NCI-H2196 treated with DMSO at 0.1 percent for 48 hours (cell line): ENCODE data around the gene JAML.

Experiments
- DNase-seq: peaks from one replicate; lab custom pipeline; 2025; ENCODE audit not compliant: unreplicated experiment; lab: John Stamatoyannopoulos, UW

JAML gene

DNA sequence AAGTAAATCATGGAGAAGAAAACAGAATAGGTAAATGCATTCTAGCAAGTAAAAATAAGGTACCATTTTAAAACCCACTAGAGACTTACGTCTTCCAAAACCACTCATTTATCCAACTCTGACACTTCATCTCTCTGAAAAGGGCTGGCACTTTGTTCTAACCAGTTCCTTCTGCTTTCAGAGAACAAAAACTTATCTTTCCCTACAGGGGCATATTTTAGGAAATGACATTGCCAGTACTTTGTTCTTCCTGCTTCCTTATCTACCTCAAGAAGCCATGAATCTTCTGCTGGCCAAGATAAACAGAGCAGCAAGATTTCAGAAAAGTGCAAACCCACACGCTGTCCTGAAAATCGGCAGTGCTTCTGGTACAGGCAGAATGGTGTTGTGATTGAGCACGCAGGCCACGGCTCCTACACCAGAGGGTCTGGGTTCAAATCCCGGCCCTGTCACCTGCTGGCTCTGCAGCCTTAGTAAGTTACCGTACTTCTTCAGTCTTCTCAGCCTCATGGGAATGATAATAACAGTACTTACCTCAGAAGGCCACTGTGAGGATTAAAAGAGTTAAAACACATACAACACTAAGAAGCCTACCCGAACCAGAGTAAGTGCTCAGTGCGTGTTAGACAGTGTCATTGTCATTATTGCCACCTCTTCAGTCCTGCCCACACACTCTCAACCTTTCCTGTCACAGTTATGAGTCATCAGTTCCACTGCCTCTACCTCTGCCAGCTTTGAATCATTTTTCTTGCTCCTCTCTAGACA is 16.4 kb upstream of the JAML start:
- no peak for DNase-seq

DNA sequence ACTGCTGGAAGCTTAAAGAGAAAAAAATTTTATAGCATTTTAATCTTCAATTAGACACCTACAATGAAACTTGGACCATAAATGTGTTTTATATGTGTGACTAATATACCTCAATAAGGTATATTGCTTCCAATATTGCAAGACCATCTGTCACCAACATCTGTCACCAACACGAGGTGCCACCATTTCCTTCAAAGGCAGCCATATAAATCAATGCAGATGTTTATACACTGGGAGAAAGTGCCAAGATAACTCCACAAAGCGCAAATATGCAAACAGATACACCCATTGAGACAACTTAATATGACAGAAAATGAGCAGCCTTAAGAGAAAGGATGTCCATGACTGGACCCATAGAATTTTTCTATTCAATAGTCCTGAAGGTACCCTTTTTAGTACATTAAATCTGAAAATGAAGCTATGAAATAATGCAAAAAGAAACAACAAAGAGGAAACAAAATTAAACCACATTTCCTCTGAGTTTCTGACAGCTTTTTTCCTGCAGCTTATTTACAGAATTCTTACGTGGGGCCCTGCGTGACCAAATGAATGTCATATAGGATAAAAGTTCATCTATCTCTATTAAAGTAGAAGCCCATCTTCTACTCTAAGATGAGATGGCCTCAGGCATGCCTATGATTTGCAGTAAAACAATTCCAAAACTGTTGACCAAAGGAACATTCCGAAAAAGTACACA is 14.8 kb upstream of the JAML start:
- no peak for DNase-seq

DNA sequence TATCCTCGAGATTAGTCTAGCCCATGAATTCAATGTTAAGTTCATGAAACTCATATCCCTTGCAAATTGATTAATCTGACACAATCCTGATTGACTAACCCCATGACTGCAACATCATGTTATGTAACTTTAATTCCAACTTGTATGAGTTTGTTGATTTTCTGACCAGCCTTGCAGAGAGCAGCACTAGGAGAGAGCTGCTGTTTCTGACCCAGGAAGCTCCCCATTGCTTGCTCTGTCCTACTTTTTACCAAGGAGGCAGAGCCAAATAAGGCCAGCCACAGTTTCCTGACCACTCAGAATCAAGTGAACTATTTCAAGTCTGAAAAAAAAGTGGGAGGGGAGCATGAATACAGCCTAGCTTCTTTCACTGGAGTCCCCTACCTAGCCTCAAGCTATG is 14.1 kb upstream of the JAML start:
- no peak for DNase-seq

DNA sequence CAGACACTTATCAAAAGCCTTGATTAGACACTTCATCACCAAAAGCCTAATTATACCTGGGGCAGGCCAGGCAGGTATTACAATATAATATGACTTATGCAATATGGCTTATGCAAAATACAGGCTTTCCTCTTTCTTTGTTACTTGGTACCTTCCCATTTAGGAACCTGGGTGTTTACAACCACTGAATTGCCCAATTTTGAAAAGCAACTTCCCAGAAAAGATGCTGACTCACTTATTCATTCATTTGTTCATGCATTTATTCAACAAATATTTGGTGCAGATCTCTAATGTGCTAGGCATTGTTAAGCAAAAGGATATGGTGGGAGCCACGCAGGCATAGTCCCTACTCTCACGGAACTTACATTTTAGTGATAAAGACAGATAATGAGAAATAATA is 13.6 kb upstream of the JAML start:
- no peak for DNase-seq

DNA sequence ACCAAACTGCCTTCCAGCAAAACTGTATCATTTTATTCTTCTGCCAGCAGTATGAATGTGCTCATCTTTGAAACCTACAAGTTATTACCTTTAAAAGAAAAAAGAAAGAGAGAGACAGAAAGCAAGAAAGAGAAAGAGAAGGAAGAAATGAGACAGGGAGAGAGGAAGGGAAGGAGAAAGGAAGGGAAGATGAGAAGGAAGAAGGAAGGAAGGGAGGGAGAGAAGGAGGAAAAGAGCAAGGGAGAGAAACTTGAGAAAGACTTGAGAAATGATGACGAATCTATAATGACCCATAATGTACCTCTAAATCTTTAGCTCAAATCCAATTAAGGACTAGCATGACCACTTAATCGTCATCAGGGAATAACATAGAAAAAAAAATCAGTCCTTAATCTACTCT is 11.4 kb upstream of the JAML start:
- no peak for DNase-seq

DNA sequence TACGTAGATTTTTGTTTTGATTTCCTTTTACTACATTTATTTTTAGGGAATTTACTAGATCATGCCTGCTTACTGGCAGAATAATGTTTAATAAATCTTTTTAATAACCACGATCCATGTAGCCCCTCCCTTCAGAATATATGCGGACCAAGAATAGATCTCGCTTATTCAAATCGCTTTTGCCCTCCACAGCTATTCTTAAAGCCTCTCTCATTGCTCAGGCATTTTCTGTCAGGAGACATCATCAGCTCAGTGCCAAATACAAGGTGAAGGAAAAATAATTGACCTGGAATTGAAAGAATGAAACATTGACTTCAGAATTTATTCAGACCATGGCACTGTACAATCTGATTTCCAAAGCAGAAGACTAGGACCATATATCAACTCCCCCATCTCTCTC is 10.0 kb upstream of the JAML start:
- DNase-seq = no peak

DNA sequence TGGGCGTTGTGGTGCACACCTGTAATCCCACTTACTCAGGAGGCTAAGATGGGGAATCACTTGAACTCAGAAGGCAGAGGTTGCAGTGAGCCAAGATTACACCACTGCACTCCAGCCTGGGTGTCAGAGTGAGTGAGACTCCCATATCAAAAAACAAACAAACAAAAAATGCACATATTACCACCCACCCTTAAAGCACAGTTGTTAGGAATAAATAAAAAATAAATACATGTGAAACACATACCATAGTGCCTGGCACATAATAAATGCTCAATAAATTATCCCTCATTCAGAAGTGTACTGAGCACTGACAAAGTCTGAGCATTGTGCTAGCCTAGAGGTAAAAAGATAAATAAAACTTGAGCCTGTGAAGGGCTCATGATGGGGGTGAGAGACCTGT is 9.0 kb upstream of the JAML start:
- no peak for DNase-seq

DNA sequence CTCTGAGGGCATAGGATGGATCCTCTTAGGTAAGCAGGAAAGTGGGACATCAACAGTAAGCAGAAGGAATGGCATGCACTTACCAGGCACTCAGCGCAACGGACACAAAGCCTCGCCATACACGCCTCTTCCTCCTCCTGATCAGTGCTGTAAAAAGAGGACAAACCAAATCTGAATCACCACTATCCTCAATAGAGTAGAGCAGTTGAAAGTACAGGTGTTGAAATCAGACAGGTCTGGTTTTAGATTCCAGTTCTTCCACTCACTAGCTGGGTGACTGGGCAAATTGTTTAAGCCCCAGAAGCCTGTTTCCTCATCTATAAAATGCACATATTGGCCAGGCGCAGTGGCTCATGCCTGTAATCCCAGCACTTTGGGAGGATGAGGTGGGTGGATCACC is 8.6 kb upstream of the JAML start:
- no peak for DNase-seq

DNA sequence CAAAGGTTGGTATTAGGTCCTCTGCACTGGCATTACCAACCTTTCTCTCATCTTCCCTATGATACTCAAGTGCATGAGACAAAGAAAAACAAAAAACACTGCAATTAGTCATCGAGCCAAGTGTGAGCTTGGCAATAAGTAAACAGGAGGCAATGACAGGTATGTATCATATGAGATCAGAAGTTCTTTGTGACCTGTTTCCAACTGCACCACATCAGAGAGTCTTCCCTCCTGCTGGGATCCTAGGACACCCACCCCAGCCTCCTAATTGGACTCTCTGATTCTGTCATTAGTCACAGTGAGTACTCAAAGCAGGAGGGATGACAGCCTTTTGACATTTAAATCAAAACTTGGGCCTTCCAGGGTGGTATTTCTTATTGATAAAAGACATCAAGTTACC is 7.8 kb upstream of the JAML start:
- DNase-seq = no peak

DNA sequence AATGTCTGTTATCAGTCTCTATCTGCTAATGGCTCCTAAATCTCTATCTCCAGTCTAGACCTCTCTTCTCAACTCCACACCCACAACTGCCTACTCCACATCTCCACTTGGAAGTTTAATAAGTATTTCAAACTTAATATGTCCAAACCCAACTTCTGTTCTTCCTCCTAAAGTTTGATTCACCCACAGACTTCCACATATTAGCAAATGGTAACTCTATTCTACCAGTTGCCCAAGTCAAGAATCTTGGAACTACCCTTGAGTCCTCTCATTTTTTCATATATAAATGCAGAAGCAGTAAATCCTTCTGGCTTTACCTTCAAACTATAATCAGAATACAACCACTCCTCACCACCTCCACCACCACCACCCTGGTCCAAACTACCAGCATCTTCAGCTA is 6.7 kb upstream of the JAML start:
- no peak for DNase-seq

DNA sequence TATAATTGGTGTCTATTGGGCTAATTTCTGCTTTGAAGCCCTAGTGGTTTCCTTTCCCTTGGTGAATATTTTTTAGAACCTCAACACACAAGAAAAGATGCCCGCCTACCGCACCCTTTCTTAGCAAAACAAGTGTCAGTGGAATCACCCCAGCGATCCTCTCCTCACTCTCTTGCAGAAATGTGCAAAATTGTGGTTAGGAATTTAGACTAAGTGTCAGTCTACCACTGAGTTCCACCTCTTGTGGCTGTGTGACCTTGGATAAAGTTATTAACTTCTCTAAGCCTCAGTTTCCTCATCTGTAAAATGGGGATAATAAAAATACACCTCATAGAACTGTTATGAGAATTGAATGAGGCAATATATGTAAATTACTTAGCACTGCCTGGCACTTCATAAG is 5.3 kb upstream of the JAML start:
- no peak for DNase-seq

DNA sequence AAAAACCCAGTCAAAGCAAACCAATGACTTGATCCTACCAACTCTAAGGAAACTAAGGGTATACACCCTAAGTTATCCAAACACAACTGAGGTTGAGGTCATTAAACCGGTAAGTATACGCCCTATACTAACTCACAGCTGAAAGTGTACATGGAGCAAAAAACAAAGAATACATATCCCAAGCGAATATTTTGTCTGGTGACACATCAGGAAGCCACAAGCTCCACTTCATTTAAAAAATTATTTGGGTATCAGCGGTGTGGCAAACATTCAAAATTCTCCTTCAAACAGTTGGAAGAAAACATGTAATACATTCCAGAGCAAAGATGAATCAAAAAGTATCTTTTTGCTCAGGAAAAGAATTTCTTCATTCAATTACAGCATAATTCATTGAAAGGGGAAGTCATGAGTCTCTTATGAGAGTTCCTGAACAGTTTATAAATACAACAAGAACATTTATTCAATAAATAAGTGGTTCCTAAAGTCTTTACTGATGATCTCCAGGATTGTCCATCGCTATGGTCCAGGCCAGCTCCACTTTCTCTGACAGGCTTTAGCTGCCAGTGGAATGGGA is 4.5 kb upstream of the JAML start:
- no peak for DNase-seq

DNA sequence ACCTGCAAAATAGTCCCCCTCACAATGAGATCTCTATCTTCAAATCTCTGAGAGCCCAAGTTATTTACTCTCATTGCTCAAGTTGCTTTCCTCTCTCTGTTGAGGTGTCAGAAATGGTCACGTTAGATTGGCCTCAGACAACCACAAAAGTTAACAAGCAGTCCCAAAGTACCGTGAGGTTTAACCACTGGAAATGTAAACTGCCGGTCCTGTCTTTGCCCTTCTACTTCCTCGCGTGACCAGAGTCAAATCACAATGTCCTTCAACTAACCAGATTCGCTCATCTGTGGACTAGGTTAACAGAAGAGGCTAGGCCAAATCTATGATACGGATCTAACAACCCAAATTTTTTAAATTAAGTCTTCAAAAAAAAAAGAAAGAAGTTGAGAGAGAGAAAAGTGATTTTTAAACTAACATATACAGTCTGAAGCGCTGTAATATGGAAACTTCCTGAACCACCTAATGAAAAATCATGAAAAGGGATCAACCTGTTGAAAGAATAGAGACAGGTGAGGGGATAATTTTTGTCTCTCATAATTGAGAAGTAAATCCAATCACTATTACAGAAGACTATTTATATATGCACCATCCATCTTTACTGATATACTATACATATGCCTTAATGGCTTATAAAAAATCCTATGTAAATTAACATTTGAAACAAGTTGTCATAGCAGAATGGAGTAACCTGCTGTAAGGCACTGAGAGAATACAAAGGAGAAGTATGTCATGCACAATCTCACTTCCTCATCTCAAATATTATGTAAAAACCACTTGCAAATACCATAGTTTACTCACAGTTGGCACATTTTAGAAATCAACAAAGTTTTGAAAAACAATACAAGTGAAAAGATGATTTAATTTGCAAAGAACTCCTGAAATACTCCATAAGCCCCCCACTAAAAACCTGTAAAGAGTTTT is 3.3 kb upstream of the JAML start:
- DNase-seq = no peak

DNA sequence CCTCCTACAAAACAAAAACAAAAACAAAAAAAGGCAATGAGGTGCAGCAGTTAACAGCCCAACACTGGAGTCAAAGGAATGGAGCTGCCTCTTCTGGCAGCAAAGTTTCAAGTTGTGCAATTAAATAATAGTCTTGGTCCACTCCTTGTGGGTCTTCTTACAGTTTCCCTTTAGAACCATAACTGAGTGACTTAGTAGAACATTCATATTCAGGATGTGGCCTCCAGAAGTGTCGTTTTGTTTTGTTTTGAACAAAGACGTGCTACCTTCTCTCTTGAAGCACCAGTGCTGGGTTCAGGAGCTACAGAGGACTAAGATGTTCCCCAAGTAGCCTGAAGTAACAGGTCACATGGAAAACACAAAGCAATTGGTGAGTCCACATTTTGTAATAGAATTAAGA is 2.0 kb upstream of the JAML start:
- no peak for DNase-seq

DNA sequence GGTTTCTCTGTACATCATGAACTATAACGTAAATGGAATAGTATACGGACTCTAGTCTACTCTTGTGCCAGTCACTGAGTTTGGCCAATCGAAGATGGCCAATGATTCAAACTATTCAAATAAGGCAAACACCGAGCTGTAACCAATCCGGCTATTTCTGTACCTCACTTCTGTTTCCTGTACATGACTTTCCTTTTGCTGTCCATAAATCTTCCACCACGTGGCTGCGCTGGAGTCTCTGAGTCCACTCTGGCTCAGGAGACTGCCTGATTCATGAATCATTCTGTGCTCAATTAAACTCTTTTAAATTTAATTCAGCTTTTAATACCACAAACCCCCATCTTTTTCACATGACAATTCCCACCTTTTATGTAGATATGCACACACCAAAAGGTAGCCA is 1.5 kb upstream of the JAML start:
- no peak for DNase-seq

DNA sequence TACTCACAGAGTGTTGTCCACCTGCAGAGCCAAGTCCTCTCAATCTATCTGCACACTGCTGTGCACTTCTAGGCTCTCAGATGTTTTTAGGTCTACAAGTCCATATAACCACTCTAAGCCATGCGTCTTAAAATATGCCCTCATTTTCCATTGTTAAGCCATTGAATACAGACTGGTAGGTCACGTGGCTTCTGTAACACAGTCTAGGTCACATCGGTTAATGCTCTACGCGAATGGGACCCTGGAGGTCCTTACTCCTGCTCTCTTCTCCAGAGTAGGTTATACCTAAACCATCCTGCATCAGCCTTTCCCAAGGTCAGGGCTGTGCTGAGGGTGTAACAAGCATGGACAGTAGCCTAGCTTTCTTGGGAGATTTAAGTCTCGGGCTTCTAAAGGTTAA is 819 bp downstream of the JAML start:
- DNase-seq = no peak

DNA sequence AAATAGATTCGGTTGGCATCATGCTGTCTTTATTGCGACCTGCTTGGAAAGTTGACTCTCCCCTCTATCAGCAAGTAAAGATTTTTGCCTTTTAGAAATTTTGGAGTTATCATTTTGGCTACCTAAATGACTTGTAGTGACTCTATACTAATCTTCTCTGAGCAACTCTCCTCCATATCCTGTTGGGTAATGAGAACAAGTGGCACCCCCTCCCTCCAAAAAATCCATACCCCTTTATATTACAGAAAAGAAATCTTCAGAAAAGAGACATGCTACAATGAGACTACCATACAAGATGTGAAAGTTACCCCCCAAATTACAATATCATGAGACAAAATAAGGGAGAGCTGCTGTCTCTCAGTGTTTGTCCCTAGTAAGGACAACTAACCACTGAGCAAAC is 1.2 kb downstream of the JAML start:
- no peak for DNase-seq

DNA sequence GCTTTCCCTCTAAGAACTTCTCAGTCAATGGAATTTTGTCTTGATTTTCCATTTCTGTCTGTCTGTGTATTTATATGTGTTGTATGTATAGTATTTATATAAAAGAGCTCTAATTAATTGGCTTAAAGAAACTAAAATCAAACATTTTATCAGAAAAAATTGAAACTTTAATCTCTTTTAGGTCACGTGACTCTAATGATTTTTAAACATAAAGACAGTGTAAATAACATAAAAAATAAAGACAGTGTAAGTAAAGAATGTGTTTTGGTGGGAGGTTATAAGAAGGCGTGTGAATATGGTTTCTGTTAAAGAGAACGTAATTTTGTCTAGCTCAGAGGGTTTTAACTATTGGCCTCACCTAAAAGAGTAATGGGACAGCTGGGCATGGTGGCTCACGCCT is 2.4 kb downstream of the JAML start:
- DNase-seq = no peak

DNA sequence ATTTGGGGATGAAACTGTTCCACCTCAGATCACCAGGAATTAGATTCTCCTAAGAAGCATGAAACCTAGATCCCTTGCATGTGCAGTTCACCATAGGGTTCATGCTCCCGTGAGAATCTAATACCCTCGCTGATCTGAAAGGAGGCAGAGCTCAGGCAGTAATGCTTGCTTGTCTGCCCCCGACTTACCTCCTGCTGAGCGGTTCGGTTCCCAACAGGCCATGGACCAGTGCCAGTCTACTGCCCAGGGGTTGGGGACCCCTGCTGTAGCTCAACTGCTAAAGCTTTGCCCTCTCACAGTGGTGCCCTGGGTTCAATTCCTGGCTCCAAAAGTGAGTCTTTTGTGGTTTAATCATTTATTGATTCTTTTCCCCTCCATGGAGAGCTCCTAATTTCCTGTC is 3.4 kb downstream of the JAML start:
- DNase-seq = no peak

DNA sequence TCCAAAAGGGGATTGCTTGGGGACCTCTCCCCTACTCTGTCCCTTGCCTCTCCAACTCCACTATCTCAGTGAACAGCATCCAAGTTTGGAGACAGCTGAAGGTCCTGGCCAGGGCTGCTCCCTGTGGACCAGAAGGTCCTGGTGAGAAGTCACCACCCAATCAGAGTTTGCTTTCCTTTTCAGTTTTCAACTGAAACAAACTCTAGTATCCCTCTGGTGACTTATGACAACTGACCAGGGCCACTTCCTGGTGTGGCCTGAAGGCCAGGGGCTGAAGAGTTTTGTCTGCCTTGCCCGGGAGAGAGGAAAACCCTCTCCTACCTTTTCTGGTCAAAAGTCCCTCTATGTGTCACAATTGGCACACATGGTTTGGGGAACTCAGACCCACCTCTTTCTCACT is 5.1 kb downstream of the JAML start:
- DNase-seq = no peak

DNA sequence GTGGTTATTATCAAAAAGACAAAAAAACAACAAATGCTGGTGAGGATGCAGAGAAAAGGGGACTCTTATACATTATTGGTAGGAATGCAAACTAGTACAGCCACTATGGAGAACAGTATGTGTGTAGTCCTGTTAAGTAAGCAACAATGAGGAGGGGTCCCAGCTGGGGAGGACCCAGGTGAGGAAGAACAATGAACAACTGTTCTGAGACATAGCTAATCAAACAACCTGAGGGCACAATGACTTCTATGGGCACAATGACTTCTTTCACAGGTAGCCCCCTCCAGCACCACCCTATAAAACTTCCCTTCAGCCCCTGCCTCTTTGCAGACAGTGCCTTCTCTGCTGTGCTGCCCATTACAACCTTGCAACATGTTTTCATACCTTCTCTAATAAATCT is 5.6 kb downstream of the JAML start:
- no peak for DNase-seq

DNA sequence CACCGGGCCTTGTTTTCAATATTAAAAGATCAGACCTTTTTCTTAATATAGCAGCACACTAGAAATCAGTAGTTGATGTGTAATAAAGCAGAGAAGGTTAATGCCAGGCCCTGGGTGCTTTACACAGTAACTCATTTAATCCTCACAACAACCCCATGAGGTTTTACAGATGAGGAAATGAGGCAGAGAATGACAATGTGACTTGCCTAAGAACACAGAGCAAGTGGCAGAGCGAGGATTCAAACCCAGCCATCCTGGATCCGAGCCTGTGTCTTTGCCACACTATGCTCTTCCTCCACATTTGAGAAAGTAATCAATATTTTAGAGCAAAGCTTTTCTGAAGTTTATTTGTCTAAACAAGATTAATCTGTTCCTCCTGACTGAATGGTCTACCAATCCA is 7.2 kb downstream of the JAML start:
- DNase-seq = no peak
